Loucy (cell line): ENCODE results near the gene CADM2.

Experiments
- H2AFZ ChIP-seq: fragments of 200-600 bp; sonication (generic); 2 replicates; pipeline ENCODE4 v1.6.0; 2016; ENCODE audit warnings: antibody characterized with exemption, mild to moderate bottlenecking, low read length, moderate library complexity
- H3F3A ChIP-seq: fragments of 200-600 bp; 2 replicates; pipeline ENCODE4 v1.6.0; 2016; ENCODE audit warnings: antibody characterized with exemption, low read depth, mild to moderate bottlenecking
- H3K27me3 ChIP-seq: fragments of 200-600 bp; sonication (generic); 2 replicates; pipeline ENCODE4 v1.6.1; 2014; ENCODE audit warnings: low read length, mild to moderate bottlenecking; ENCODE audit not compliant: insufficient read depth, poor library complexity, severe bottlenecking
- H3K36me3 ChIP-seq: fragments of 200-600 bp; sonication (generic); 2 replicates; pipeline ENCODE4 v1.6.1; 2016; ENCODE audit warnings: low read length; ENCODE audit not compliant: insufficient read depth
- H3K4me1 ChIP-seq: fragments of 200-600 bp; sonication (generic); 2 replicates; pipeline ENCODE4 v1.5.1; 2014; ENCODE audit warnings: low read length, mild to moderate bottlenecking; ENCODE audit not compliant: insufficient read depth, poor library complexity, severe bottlenecking
- H3K4me2 ChIP-seq: fragments of 200-600 bp; sonication (generic); 2 replicates; pipeline ENCODE4 v1.6.0; 2014; ENCODE audit warnings: antibody characterized with exemption, low read length, low read depth, mild to moderate bottlenecking; ENCODE audit not compliant: poor library complexity, severe bottlenecking
- H3K4me3 ChIP-seq: fragments of 200-600 bp; sonication (generic); 2 replicates; pipeline ENCODE4 v1.5.1; 2014; ENCODE audit warnings: low read length, mild to moderate bottlenecking, mixed read lengths; ENCODE audit not compliant: poor library complexity, severe bottlenecking
- H3K79me2 ChIP-seq: fragments of 200-600 bp; sonication (generic); 2 replicates; pipeline ENCODE4 v1.6.1; 2014; ENCODE audit warnings: low read length; ENCODE audit not compliant: insufficient read depth
- H3K9ac ChIP-seq: fragments of 200-600 bp; sonication (generic); 2 replicates; pipeline ENCODE4 v1.6.0; 2014; ENCODE audit warnings: mild to moderate bottlenecking, low read depth, low read length, moderate library complexity; ENCODE audit not compliant: poor library complexity, severe bottlenecking
- H3K9me2 ChIP-seq: fragments of 200-600 bp; sonication (generic); replicated peaks from 2 replicates; pipeline ENCODE4 v1.6.1; 2016; ENCODE audit warnings: low read depth, low read length, mixed read lengths
- H3K9me3 ChIP-seq: fragments of 200-600 bp; sonication (generic); 2 replicates; pipeline ENCODE4 v1.6.1; 2014; ENCODE audit warnings: mild to moderate bottlenecking, antibody characterized with exemption, low read length, low read depth; ENCODE audit not compliant: insufficient read depth
- H4K20me1 ChIP-seq: fragments of 200-600 bp; sonication (generic); 2 replicates; pipeline ENCODE4 v1.6.0; 2014; ENCODE audit warnings: antibody characterized with exemption, low read length, mild to moderate bottlenecking; ENCODE audit not compliant: insufficient read depth, poor library complexity, severe bottlenecking
- EZH2phosphoT487 ChIP-seq: fragments of 200-600 bp; IDR thresholded peaks from 2 replicates; pipeline ENCODE4 v1.6.1; 2018; ENCODE audit warnings: antibody characterized with exemption, mild to moderate bottlenecking, moderate library complexity, borderline replicate concordance
- TF ChIP-seq, protein P1 (sequence below): fragments of 200-600 bp; sonication (generic); conservative IDR thresholded peaks from 2 replicates; pipeline ENCODE4 v1.5.1; 2014; ENCODE audit warnings: mild to moderate bottlenecking, antibody characterized with exemption, low read length

CADM2 gene

GRCh38 chr3:84980456-84980855 is 21.7 kb downstream of the CADM2 start:
- Histone ChIP-seq H3K79me2 (no peaks in the 10 kb centered on the region), H3K4me3 (no peak overlapping the region), H3K4me1 (no peaks in the 10 kb centered on the region), H3K27me3 (no peaks in the 10 kb centered on the region), H3K9ac (no peak overlapping the region), H4K20me1 (no peaks in the 10 kb centered on the region), H3K4me2 (no peak overlapping the region), H3K36me3 (no peaks in the 10 kb centered on the region), H3F3A (no peaks in the 10 kb centered on the region), H2AFZ (no peak overlapping the region), H3K9me2 (no peaks in the 10 kb centered on the region), H3K9me3 (no peaks in the 10 kb centered on the region)
- no peak for TF ChIP-seq EZH2phosphoT487
- TF ChIP-seq, protein P1, sequence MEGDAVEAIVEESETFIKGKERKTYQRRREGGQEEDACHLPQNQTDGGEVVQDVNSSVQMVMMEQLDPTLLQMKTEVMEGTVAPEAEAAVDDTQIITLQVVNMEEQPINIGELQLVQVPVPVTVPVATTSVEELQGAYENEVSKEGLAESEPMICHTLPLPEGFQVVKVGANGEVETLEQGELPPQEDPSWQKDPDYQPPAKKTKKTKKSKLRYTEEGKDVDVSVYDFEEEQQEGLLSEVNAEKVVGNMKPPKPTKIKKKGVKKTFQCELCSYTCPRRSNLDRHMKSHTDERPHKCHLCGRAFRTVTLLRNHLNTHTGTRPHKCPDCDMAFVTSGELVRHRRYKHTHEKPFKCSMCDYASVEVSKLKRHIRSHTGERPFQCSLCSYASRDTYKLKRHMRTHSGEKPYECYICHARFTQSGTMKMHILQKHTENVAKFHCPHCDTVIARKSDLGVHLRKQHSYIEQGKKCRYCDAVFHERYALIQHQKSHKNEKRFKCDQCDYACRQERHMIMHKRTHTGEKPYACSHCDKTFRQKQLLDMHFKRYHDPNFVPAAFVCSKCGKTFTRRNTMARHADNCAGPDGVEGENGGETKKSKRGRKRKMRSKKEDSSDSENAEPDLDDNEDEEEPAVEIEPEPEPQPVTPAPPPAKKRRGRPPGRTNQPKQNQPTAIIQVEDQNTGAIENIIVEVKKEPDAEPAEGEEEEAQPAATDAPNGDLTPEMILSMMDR: no peak

DNA sequence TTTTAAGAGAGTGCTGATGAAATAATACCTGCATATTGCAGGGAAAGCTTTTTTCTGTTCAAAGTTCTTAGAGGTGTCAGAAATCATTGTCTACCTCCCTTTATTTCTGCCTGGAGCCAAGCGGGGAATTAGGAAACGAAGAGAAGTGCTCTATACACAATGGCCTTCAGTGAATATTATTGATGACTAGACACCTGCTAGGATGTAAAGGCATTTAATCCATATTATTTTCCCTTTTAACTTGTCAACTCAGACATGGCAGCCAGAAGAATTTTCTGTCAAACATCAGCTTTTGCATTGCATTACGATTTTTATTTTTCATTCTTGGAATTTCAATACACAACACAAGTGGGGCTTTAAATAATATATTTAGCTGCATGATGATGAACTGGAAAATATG is 24.7 kb downstream of the CADM2 start:
- Histone ChIP-seq H3F3A (no peaks in the 10 kb centered on the region), H3K27me3 (no peaks in the 10 kb centered on the region), H3K4me3 (no peak overlapping the region), H3K9me2 (no peaks in the 10 kb centered on the region), H3K36me3 (no peaks in the 10 kb centered on the region), H2AFZ (no peak overlapping the region), H3K9me3 (no peaks in the 10 kb centered on the region), H3K9ac (no peak overlapping the region), H3K4me2 (no peak overlapping the region), H4K20me1 (no peaks in the 10 kb centered on the region), H3K4me1 (no peaks in the 10 kb centered on the region), H3K79me2 (no peaks in the 10 kb centered on the region)
- TF ChIP-seq, protein P1: no peak
- TF ChIP-seq EZH2phosphoT487: no peak

- TF ChIP-seq, protein P1: no peak
- no peak for TF ChIP-seq EZH2phosphoT487
- Histone ChIP-seq H3K36me3 (no peaks in the 10 kb centered on the region), H3K4me2 (no peak overlapping the region), H3K9me3 (no peaks in the 10 kb centered on the region), H3K9me2 (no peaks in the 10 kb centered on the region), H3K4me1 (no peaks in the 10 kb centered on the region), H3K79me2 (no peaks in the 10 kb centered on the region), H2AFZ (no peak overlapping the region), H4K20me1 (no peaks in the 10 kb centered on the region), H3K27me3 (no peaks in the 10 kb centered on the region), H3K4me3 (no peak overlapping the region), H3K9ac (no peak overlapping the region), H3F3A (no peaks in the 10 kb centered on the region)
Observed at GRCh38 chr3:84984429-84984828, 25.6 kb downstream of the CADM2 start.
